Body of pancreas (tissue), 4 donors: ENCODE data around the gene DOC2A.

Source experiments
- CTCF ChIP-seq, 7 experiments: fragments of 450-650 bp in 4 of 7; fragments of 200-600 bp in 3 of 7; sonication (generic) in 3 of 7; IDR thresholded peaks; one replicate each; pipeline ENCODE4 v1.5.1; 2016 to 2019; ENCODE audit warnings: antibody characterized with exemption in 7 of 7
- POLR2A ChIP-seq, 3 donors: fragments of 450-650 bp; IDR thresholded peaks; one replicate each; pipeline ENCODE4 v1.6.1; 2016; ENCODE audit warnings: antibody characterized with exemption in 3 of 3, mild to moderate bottlenecking in 2 of 3

DNA sequence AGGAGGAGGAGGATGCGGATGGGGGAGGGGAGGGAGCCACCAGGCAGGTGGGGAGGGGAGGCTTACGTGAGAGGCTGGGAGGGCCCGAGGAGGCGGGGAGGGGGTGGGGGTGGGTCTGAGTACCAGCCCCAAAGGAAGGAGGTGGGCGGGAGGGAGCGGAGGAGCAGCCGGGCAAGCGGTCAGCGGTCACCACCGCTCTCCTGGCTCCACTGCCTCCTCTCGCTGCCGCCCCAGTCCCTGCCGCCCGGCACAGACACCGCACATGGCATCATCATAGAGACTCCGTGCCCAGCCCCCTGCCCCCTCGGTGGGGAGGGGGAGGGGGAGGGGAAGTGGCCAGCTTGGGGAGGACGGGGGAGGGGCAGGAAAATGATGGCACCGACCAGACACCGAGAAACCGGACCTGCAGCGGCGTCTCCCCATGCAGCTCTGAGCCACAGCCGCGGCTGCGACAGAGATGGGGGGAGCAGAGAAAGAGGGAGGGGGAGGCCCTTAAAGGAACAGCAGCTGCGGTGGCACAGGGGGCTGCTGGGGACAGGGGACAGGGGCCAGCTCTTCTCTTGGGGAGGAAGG, 20.1 kb upstream of the DOC2A start, which contains the start of gene TLCD3B:
- no peak for TF ChIP-seq CTCF (IDR thresholded peaks at IDR 0.05)
- no peak for TF ChIP-seq POLR2A (IDR thresholded peaks at IDR 0.05)
